ENCODE results near the gene HNF1A. TPM values are rescaled to one million over a fixed set of nuclear protein-coding genes. Genes with fewer than 3 reads are reported as not detected.

HNF1A gene
- polyA plus RNA-seq, 1 donor from 2014 or later: not detected

GRCh38 chr12:121004253-121004815 lies 26.0 kb downstream of the HNF1A start:
- Mint-ChIP-seq H3K36me3 (peaks cover 13% of the 10 kb centered on the region), H3K4me3 (no peak overlapping the region), H3K27ac (no peak overlapping the region), H3K9me3 (no peaks in the 10 kb centered on the region), H3K27me3 (no peaks in the 10 kb centered on the region), H3K4me1 (peaks cover 0 to 2% (median 0%) of the 10 kb centered on the region in 3 donors)

- Mint-ChIP-seq H3K9me3 (no peaks in the 10 kb centered on the region), H3K36me3 (peaks cover 13% of the 10 kb centered on the region), H3K4me3 (no peak overlapping the region), H3K27ac (no peak overlapping the region), H3K27me3 (no peaks in the 10 kb centered on the region), H3K4me1 (peaks cover 0 to 2% (median 0%) of the 10 kb centered on the region in 3 donors)
Observed at GRCh38 chr12:121005346-121005815, 27.0 kb downstream of the HNF1A start.

GRCh38 chr12:121008347-121009098 lies 30.2 kb downstream of the HNF1A start:
- H3K27ac Mint-ChIP-seq: no peak overlapping the region
- H3K36me3 Mint-ChIP-seq: peaks cover 12% of the 10 kb centered on the region
- peaks cover 0 to 2% (median 2%) of the 10 kb centered on the region in 3 donors for H3K4me1 Mint-ChIP-seq
- H3K9me3 Mint-ChIP-seq: no peaks in the 10 kb centered on the region
- H3K27me3 Mint-ChIP-seq: no peaks in the 10 kb centered on the region
- no peak overlapping the region for H3K4me3 Mint-ChIP-seq

DNA sequence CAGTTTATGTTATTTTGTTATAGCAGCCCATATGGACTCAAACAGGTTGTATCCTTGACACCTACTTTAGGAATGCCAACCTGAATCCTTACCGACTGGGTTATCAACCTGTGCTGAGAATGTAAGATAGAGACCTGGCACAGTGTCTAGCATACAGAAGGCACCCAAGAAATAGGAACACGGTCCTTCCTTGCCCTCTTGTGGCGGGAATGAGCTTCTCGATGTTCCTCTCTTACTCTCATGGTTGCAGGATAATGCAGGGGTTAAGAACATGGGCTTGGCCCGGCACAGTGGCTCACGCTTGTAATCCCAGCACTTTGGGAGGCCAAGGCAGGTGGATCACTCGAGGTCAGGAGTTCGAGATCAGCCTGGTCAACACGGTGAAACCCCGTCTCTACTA lies 31.4 kb downstream of the HNF1A start:
- Mint-ChIP-seq H3K4me3 (no peak overlapping the region), H3K36me3 (peaks cover 11% of the 10 kb centered on the region), H3K27ac (no peak overlapping the region), H3K9me3 (no peaks in the 10 kb centered on the region), H3K27me3 (no peaks in the 10 kb centered on the region), H3K4me1 (peaks cover 3 to 5% (median 4%) of the 10 kb centered on the region in 3 donors)

DNA sequence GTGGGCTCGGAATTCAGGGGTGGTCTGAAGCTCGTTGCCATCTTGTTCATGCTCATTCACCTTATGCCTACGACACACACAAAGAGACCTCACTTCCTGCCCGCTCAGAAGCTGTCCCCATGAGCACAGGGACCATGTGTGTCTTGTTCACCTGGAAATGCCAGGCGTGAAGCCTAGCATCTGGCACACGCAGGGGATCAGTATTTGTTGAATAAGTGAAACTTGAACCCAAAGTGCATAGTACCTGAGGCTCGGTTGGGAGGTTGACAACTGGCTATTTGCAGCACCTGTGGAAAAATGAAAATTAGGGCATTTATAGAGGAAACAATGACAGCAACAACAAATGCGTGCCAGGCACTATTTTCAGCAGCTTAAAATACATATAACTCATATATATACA lies 32.5 kb downstream of the HNF1A start:
- H3K4me1 Mint-ChIP-seq: peaks cover 5 to 12% (median 11%) of the 10 kb centered on the region in 3 donors
- no peaks in the 10 kb centered on the region for H3K9me3 Mint-ChIP-seq
- H3K27me3 Mint-ChIP-seq: no peaks in the 10 kb centered on the region
- peaks cover 11% of the 10 kb centered on the region for H3K36me3 Mint-ChIP-seq
- H3K4me3 Mint-ChIP-seq: no peak overlapping the region
- H3K27ac Mint-ChIP-seq: peak overlapping the region in 1 of 3 donors; percentile 81

- Mint-ChIP-seq H3K9me3 (no peaks in the 10 kb centered on the region), H3K27me3 (no peaks in the 10 kb centered on the region), H3K4me1 (peaks cover 8 to 17% (median 16%) of the 10 kb centered on the region in 3 donors), H3K36me3 (peaks cover 13% of the 10 kb centered on the region), H3K4me3 (no peak overlapping the region), H3K27ac (no peak overlapping the region)
Observed at GRCh38 chr12:121011820-121012219, 33.5 kb downstream of the HNF1A start.

GRCh38 chr12:121013715-121014114 lies 35.4 kb downstream of the HNF1A start:
- H3K4me3 Mint-ChIP-seq: peak overlapping the region in 1 of 4 donors; percentile 52

DNA sequence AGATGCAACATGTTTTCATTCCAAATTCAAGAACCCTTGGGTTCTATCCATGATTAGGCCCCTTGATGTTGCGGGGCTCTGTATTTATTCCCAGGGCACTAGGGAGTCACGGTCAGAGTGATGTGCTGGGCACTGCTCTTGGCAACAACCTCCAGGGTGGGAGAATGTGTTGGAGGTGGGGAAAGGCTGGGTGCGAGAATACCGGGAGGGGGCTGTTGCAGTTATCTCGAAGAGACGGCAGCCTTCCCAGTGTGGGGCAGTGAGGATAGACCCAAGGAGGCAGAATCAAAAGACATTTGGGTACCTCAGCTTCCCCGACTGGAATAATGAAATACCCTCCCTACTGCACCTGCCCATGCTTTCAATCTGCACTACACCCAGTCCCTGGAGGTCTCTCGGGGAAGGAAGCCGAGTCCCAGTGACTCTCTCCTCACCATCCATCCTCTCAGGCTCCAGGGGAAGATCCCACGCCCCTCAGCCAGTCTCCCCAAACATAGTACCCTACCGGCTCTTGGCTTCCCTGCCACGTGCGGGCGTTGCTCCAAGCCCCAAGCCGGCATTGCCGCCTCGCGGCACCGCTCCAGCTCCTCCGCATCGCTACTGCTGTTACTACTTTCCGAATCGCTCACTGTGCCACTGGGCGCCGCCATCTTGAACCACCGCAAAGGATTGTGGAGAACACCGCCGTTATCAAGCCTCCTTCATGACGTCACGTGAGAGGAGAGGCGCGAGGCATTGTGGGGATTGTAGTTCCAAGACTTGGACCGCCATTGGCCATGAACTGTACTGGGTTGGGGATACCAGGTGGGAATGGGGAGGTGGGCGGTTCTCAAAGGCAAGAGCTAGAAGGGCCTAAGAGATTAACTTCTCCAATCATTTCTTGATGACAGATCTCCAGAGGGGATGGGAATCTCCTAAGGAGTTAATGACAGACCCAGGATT lies 37.8 kb downstream of the HNF1A start, which contains the start of gene C12orf43:
TSS of gene C12orf43 (minus strand) at position 663 of the 942 bp plus-strand sequence. CDS start at position 650, 13 bp downstream.
- H3K36me3 Mint-ChIP-seq: peaks cover 7% of the 10 kb centered on the region
- no peaks in the 10 kb centered on the region for H3K9me3 Mint-ChIP-seq
- peaks cover 8 to 17% (median 16%) of the 10 kb centered on the region in 3 donors for H3K4me1 Mint-ChIP-seq
- no peaks in the 10 kb centered on the region for H3K27me3 Mint-ChIP-seq
- H3K4me3 Mint-ChIP-seq: peak within 1 kb of the TSS; percentile 84 to 100 (median 98)
- H3K27ac Mint-ChIP-seq: peak within 1 kb of the TSS; percentile 14 to 96 (median 87)

More at GRCh38 chr12:121013715-121014114, 35.4 kb downstream of the HNF1A start:
- H3K36me3 Mint-ChIP-seq: peaks cover 7% of the 10 kb centered on the region
- no peaks in the 10 kb centered on the region for H3K27me3 Mint-ChIP-seq
- peaks cover 8 to 17% (median 16%) of the 10 kb centered on the region in 3 donors for H3K4me1 Mint-ChIP-seq
- H3K9me3 Mint-ChIP-seq: no peaks in the 10 kb centered on the region
- no peak overlapping the region for H3K27ac Mint-ChIP-seq

DNA sequence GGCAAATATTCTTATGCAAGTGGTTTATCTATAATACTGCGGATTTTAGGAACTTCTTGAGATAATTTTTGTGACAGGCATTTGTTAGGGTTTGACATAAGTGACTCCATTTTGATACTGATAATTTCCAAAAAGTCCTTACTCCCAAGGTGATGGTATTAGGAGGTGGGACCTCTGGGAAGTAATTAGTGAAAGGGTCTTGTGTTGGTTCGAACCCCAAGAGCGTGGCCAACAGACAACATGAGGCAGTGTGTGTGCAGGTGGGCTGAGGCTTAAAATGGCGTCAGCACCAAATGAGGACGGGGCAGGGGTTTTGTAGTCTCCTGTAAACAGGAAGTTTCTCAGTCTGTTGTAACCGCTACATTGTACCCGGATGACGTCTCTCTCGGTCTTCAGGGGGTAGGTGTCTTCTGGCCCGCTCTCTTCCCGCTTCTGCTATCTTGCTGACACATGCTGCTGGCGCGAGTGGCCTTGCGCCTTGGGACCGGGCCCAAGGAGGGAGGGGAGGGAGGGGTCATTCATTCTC lies 39.7 kb downstream of the HNF1A start:
- no peak overlapping the region for H3K27ac Mint-ChIP-seq
- no peaks in the 10 kb centered on the region for H3K9me3 Mint-ChIP-seq
- H3K4me1 Mint-ChIP-seq: peaks cover 8 to 17% (median 16%) of the 10 kb centered on the region in 3 donors
- peaks cover 3% of the 10 kb centered on the region for H3K36me3 Mint-ChIP-seq
- peaks cover under 1% of the 10 kb centered on the region for H3K27me3 Mint-ChIP-seq
- H3K4me3 Mint-ChIP-seq: no peak overlapping the region

DNA sequence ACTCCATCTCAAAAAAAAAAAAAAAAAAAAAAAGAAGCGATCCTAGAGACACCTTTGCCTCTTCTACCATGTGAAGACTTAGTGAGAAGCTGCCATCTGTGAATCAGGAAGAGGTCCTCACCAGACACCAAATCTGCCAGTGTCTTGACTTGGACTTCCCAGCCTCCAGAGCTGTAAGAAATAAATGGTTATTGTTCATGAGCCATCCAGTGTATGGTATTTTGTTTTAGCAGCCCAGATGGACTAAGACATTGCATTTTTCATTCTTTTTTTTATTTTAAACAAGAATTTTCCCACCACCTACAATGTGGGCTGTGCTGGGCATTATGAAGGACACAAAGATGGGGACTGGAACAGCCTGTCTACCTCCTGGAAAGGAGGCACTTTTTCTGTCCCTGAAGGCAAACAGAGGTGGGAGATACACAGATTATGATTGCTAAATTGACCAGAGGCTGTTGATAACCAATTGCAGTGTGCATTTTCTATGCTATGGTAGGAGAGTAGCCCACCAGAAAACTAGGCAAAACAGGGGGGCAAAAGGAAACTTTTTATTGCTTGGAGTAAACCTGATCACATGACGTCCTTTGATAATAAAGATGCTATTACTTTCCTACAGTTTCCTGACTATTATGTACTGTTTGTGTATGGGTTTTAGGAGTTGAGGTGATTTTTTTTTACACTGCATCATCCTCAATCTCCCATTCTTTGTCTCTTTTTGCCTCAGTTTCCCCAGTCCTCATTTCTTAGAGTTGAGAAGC lies 40.7 kb downstream of the HNF1A start:
- H3K27me3 Mint-ChIP-seq: peaks cover 1% of the 10 kb centered on the region
- peaks cover 4 to 16% (median 14%) of the 10 kb centered on the region in 3 donors for H3K4me1 Mint-ChIP-seq
- no peak overlapping the region for H3K4me3 Mint-ChIP-seq
- H3K9me3 Mint-ChIP-seq: no peaks in the 10 kb centered on the region
- no peak overlapping the region for H3K27ac Mint-ChIP-seq
- peaks cover 3% of the 10 kb centered on the region for H3K36me3 Mint-ChIP-seq

DNA sequence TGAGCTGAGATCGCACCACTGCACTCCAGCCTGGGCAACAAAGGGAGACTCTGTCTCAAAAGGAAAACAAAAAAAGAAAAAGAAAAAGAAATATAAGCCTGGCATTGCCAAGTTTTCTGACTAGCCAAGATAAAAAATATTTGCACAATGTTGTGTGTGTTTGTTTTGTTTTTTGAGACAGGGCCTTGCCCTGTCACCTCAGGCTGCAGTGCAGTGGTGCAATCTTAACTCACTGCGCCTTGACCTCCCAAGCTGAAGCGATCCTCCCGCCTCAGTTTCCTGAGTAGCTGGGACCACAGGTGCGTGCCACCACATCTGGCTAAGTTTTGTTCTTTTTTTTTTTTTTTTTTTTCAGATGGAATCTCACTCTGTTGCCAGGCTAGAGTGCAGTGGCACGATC lies 43.4 kb downstream of the HNF1A start:
- H3K27me3 Mint-ChIP-seq: peaks cover 5% of the 10 kb centered on the region
- H3K4me1 Mint-ChIP-seq: no peaks in the 10 kb centered on the region
- H3K9me3 Mint-ChIP-seq: no peaks in the 10 kb centered on the region
- no peak overlapping the region for H3K4me3 Mint-ChIP-seq
- H3K27ac Mint-ChIP-seq: no peak overlapping the region
- no peaks in the 10 kb centered on the region for H3K36me3 Mint-ChIP-seq

- Mint-ChIP-seq H3K27ac (no peak overlapping the region), H3K4me1 (no peaks in the 10 kb centered on the region), H3K36me3 (no peaks in the 10 kb centered on the region), H3K4me3 (no peak overlapping the region), H3K9me3 (no peaks in the 10 kb centered on the region), H3K27me3 (peaks cover 5% of the 10 kb centered on the region)
Observed at GRCh38 chr12:121022713-121023112, 44.4 kb downstream of the HNF1A start.

DNA sequence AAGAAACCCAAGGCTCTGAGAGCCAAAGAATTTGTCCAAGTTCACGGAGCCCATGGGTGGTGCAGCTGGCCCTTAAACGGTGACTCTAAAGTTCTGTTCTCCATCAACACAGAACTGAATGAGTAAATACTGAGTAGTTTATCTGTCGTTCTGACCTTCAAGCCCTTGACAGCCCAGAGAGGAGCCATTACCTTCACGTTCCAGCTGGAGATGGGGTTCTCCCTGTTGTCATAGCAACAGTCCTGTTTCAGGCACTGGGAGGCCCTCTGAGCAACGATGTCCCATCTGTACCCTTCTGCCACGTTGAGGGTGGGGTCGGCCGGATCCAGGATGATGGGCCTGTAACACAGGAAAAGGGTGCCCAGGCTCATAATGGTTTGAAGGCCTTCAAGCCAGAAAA lies 45.5 kb downstream of the HNF1A start:
- Mint-ChIP-seq H3K27me3 (peaks cover 5% of the 10 kb centered on the region), H3K36me3 (no peaks in the 10 kb centered on the region), H3K9me3 (no peaks in the 10 kb centered on the region), H3K27ac (no peak overlapping the region), H3K4me3 (no peak overlapping the region), H3K4me1 (no peaks in the 10 kb centered on the region)
